HepG2 (cell line): ENCODE measurements around the gene TBCEL. TPM values are rescaled to one million over a fixed set of nuclear protein-coding genes. Genes with fewer than 3 reads are reported as not detected.

Experiments used
- ATAC-seq: fragments of 200-7000 bp; cut with Tn5 transposase; 3 replicates; pipeline ENCODE4 v1.9.1; 2020; ENCODE audit warnings: mild to moderate bottlenecking, moderate library complexity
- BruUV-seq: library from RNA; stranded (reverse); fragments of 400-500 nt; replicated peaks from 2 replicates; lab custom pipeline; 2021; lab: Mats Ljungman, UMichigan
- CTCF ChIA-PET: fragments of 300-600 bp; formaldehyde crosslinking; extraction: SDS; loops from one replicate; lab custom pipeline; 2021; ENCODE audit warnings: low total read pairs, inconsistent platforms, low intra/inter-chr PET ratio; lab: Yijun Ruan, JAX
- POLR2A ChIA-PET: fragments of 350-600 bp; sonication (Branson Sonifier 250); formaldehyde crosslinking; loops from one replicate; lab custom pipeline; 2020; ENCODE audit warnings: antibody characterized with exemption, inconsistent platforms; lab: Yijun Ruan, JAX
- DNase-seq: peaks from one replicate; pipeline ENCODE4 v3.0.0-alpha.2; 2015; ENCODE audit warnings: low spot score
- FAIRE-seq: peaks from 3 replicates; lab custom pipeline; 2011; peaks lifted over from hg19 to GRCh38; lab: Jason Lieb, UNC
- H2AFZ ChIP-seq: one replicate; pipeline ENCODE4 v1.6.1; 2011; ENCODE audit warnings: low read length, inconsistent platforms
- H3K27ac ChIP-seq: fragments of 300-600 bp; 3 replicates; pipeline ENCODE4 v1.8.0; 2011; ENCODE audit warnings: mixed run types, mild to moderate bottlenecking, mixed read lengths, low read length, inconsistent platforms; ENCODE audit not compliant: insufficient read depth; ENCODE audit errors: extremely low read length
- H3K27me3 ChIP-seq, 2 experiments: fragments of 200-600 bp in 1 of 2; 2 replicates in 1 of 2; 3 replicates in 1 of 2; pipeline versions ENCODE4 v1.6.0 to v1.8.0; 2011; ENCODE audit warnings: low read length in 2 of 2, mild to moderate bottlenecking in 2 of 2, moderate library complexity in 2 of 2, inconsistent platforms in 1 of 2; ENCODE audit not compliant: insufficient read depth in 2 of 2, control insufficient read depth in 1 of 2
- H3K36me3 ChIP-seq, 2 experiments: fragments of 200-600 bp in 1 of 2; replicated peaks in 1 of 2; 2 replicates in 1 of 2; 3 replicates in 1 of 2; pipeline versions ENCODE4 v1.5.1 to v1.8.0; 2011; ENCODE audit warnings: low read length in 2 of 2, inconsistent platforms in 1 of 2; ENCODE audit not compliant: insufficient read depth in 2 of 2, control insufficient read depth in 1 of 2
- H3K4me1 ChIP-seq: 2 replicates; pipeline ENCODE4 v1.5.1; 2012; ENCODE audit warnings: low read length, inconsistent platforms; ENCODE audit not compliant: insufficient read depth
- H3K4me2 ChIP-seq: 2 replicates; pipeline ENCODE4 v1.6.0; 2011; ENCODE audit warnings: low read depth, low read length, inconsistent platforms
- H3K4me3 ChIP-seq, 3 experiments: fragments of 200-600 bp in 1 of 3; sonication (generic), shearing (Covaris generic) in 1 of 3; replicated peaks in 1 of 3; 2 replicates each; pipeline ENCODE4 v1.5.1; 2011 to 2016; ENCODE audit warnings: low read length in 3 of 3, inconsistent platforms in 2 of 3, low read depth in 2 of 3, mild to moderate bottlenecking in 2 of 3, control low read depth in 1 of 3, mixed read lengths in 1 of 3; ENCODE audit not compliant: insufficient read depth in 1 of 3
- H3K79me2 ChIP-seq: one replicate; pipeline ENCODE4 v1.6.1; 2011; ENCODE audit warnings: low read length, inconsistent platforms; ENCODE audit not compliant: insufficient read depth
- H3K9ac ChIP-seq: 2 replicates; pipeline ENCODE4 v1.6.0; 2011; ENCODE audit warnings: mild to moderate bottlenecking, low read depth, low read length, inconsistent platforms; ENCODE audit not compliant: insufficient read depth
- H3K9me3 ChIP-seq: 2 replicates; pipeline ENCODE4 v1.5.1; 2012; ENCODE audit warnings: mild to moderate bottlenecking, low read length
- H4K20me1 ChIP-seq: 2 replicates; pipeline ENCODE4 v1.6.0; 2011; ENCODE audit warnings: inconsistent platforms, mild to moderate bottlenecking, low read length, moderate library complexity; ENCODE audit not compliant: insufficient read depth
- ARID5B ChIP-seq: IDR thresholded peaks from 2 replicates; pipeline ENCODE4 v1.4.0; 2020; ENCODE audit warnings: mild to moderate bottlenecking, missing genetic modification reagents
- EP300 ChIP-seq, 3 experiments: sonication (generic) in 1 of 3; formaldehyde crosslinking in 1 of 3; IDR thresholded peaks; 2 replicates each; pipeline versions ENCODE4 v1.5.1 to v1.6.1; 2011 to 2020; ENCODE audit warnings: low read depth in 2 of 3, low read length in 2 of 3, borderline replicate concordance in 1 of 3, improper control_type of control experiment in 1 of 3, mild to moderate bottlenecking in 1 of 3, missing genetic modification reagents in 1 of 3, moderate library complexity in 1 of 3
- FOXA3 ChIP-seq: IDR thresholded peaks from 2 replicates; pipeline ENCODE4 v1.6.1; 2016; ENCODE audit warnings: missing genetic modification reagents, missing compliant biosample characterization
- HNF1B ChIP-seq: sonication (generic); formaldehyde crosslinking; IDR thresholded peaks from 2 replicates; pipeline ENCODE4 v1.5.1; 2020; ENCODE audit warnings: mild to moderate bottlenecking, moderate library complexity, missing genetic modification reagents
- NONO ChIP-seq, 2 experiments: fragments of 450-650 bp in 1 of 2; sonication (generic) in 1 of 2; formaldehyde crosslinking in 1 of 2; IDR thresholded peaks in 1 of 2; conservative IDR thresholded peaks in 1 of 2; 2 replicates each; pipeline versions ENCODE4 v1.6.1 to v1.8.0; 2017 to 2022; ENCODE audit warnings: mild to moderate bottlenecking in 1 of 2, missing genetic modification reagents in 1 of 2, moderate library complexity in 1 of 2
- POLR2AphosphoS5 ChIP-seq: IDR thresholded peaks from 2 replicates; pipeline ENCODE4 v1.6.1; 2012; ENCODE audit warnings: low read depth, low read length
- SP5 ChIP-seq: IDR thresholded peaks from 2 replicates; pipeline ENCODE4 v1.6.1; 2016; ENCODE audit warnings: low read depth, borderline replicate concordance
- ZGPAT ChIP-seq: IDR thresholded peaks from 2 replicates; pipeline ENCODE4 v1.6.1; 2016; ENCODE audit warnings: mild to moderate bottlenecking
- ZNF414 ChIP-seq: sonication (generic); formaldehyde crosslinking; IDR thresholded peaks from 2 replicates; pipeline ENCODE4 v1.5.0; 2020; ENCODE audit warnings: missing genetic modification reagents
- ZNF709 ChIP-seq: sonication (generic); formaldehyde crosslinking; IDR thresholded peaks from 2 replicates; pipeline ENCODE4 v1.5.0; 2020; ENCODE audit warnings: mild to moderate bottlenecking, missing genetic modification reagents
- ZNF777 ChIP-seq: sonication (generic); formaldehyde crosslinking; IDR thresholded peaks from 2 replicates; pipeline ENCODE4 v1.4.0; 2020; ENCODE audit warnings: missing genetic modification reagents
- WGBS: methylation state at CpG from one replicate; pipeline ENCODE4 v1.1.6; 2017; ENCODE audit warnings: low lambda C conversion rate; 5-methylcytosine and 5-hydroxymethylcytosine counted together
- in situ Hi-C: cut with HindIII; loops from 2 replicates; pipeline ENCODE4 v1.10.0; 2017; ENCODE audit warnings: low pct_unique_long_range_greater_than_20kb; ENCODE audit not compliant: extremely low pct_ligation_motif_present
- intact Hi-C: fragments of 100-400 bp; cut with micrococcal nuclease; formaldehyde crosslinking; loops from one replicate; pipeline ENCODE4 v1.10.0; 2022; ENCODE audit not compliant: unreplicated experiment
- polyA plus RNA-seq, 8 experiments: library from polyadenylated mRNA; depleted of rRNA in 3 of 8; stranded (reverse) in 7 of 8; unstranded in 1 of 8; fragments of >200 nt; fragmentation: Illumina TruSeq in 4 of 8; extraction: Trizol in 4 of 8; gene quantifications; 2 replicates each; pipeline versions ENCODE4 v1.2.1 to v1.2.3, GENCODE V29; 2011 to 2016; ENCODE audit warnings: low read depth in 4 of 8, missing spikeins in 1 of 8, mixed read lengths in 1 of 8; ENCODE audit not compliant: insufficient read depth in 1 of 8
- total RNA-seq, 5 experiments: library from RNA; depleted of rRNA; stranded (reverse); fragments of >200 nt; fragmentation: Illumina TruSeq; extraction: Trizol; gene quantifications; 2 replicates each; pipeline ENCODE4 v1.2.3, GENCODE V29; 2016; ENCODE audit warnings: low read depth in 1 of 5

TBCEL gene
- total and polyA plus RNA-seq, 2 of the 13 experiments (the other 11 are each of a cell fraction or from before 2014, with no cell fraction given), result 6.1 to 12.5 TPM

- FAIRE-seq (no peak), ATAC-seq (no peak), DNase-seq (no peak)
- ChIA-PET POLR2A (no interaction called here), CTCF (no interaction called here)
- intact Hi-C loops, result no loop called here
- BruUV-seq, result no TSS peak
- in situ Hi-C loops, result no loop called here
- Histone ChIP-seq H4K20me1 (no peaks in the 10 kb centered on the region), H3K27ac (no peak overlapping the region), H3K9me3 (no peaks in the 10 kb centered on the region), H3K27me3 (no peaks in the 10 kb centered on the region), H3K36me3 (no peaks in the 10 kb centered on the region), H3K4me1 (no peaks in the 10 kb centered on the region), H3K9ac (no peak overlapping the region), H2AFZ (no peak overlapping the region), H3K4me3 (no peak overlapping the region), H3K4me2 (no peak overlapping the region), H3K79me2 (no peaks in the 10 kb centered on the region)
- no peak for TF ChIP-seq ZGPAT (CRISPR knock-in tag)
- TF ChIP-seq NONO (IDR thresholded peaks at IDR 0.05), result no peak
- TF ChIP-seq NONO (CRISPR knock-in tag; conservative IDR thresholded peaks at IDR 0.05), result no peak
- TF ChIP-seq HNF1B (CRISPR knock-in tag), result no peak
- no peak for TF ChIP-seq POLR2AphosphoS5
- no peak for TF ChIP-seq ZNF414 (CRISPR knock-in tag)
- TF ChIP-seq FOXA3 (CRISPR knock-in tag), result peak; percentile 20; the same call in 1 of the 2 replicates
- TF ChIP-seq SP5 (CRISPR knock-in tag), result no peak
- no peak for TF ChIP-seq ZNF777
- TF ChIP-seq ARID5B (CRISPR knock-in tag), result 0 out of 2 replicates have a peak, but pooled peaks have one; percentile 16
- peak in 1 of 2 experiments; percentile 36; a peak in 1 of 4 replicates for TF ChIP-seq EP300 (IDR thresholded peaks at IDR 0.05; ENCODE audit: low read depth in 2 of 2, low read length in 2 of 2)
- no peak for TF ChIP-seq EP300 (CRISPR knock-in tag; IDR thresholded peaks at IDR 0.05; ENCODE audit: borderline replicate concordance)
- no peak for TF ChIP-seq ZNF709 (CRISPR knock-in tag)
- WGBS, result 42% methylated on average over 4 of the region's 4 CpGs
Observed at GRCh38 chr11:121099885-121100284, 76.0 kb downstream of the TBCEL start.
